HCT116 (cell line): ENCODE measurements around the gene MCFD2.

ENCODE experiments used
- ATF3 ChIP-seq: IDR thresholded peaks from 2 replicates; pipeline ENCODE4 v1.6.1; 2012
- CEBPB ChIP-seq: IDR thresholded peaks from 2 replicates; pipeline ENCODE4 v1.6.1; 2012; ENCODE audit warnings: low read depth
- CTCF ChIP-seq, 3 experiments: fragments of 200-600 bp in 1 of 3; sonication (generic) in 1 of 3; IDR thresholded peaks in 2 of 3; conservative IDR thresholded peaks in 1 of 3; 2 replicates each; pipeline ENCODE4 v1.5.1; 2012 to 2017; ENCODE audit warnings: low read depth in 2 of 3, low read length in 2 of 3, antibody characterized with exemption in 1 of 3, borderline replicate concordance in 1 of 3, control low read depth in 1 of 3, mild to moderate bottlenecking in 1 of 3, mixed read lengths in 1 of 3, mixed run types in 1 of 3, moderate library complexity in 1 of 3; ENCODE audit not compliant: insufficient read depth in 1 of 3
- ELF1 ChIP-seq: IDR thresholded peaks from 2 replicates; pipeline ENCODE4 v1.6.1; 2012; ENCODE audit warnings: low read depth, borderline replicate concordance
- EZH2 ChIP-seq: fragments of 200-600 bp; sonication (generic); IDR thresholded peaks from 2 replicates; pipeline ENCODE4 v1.6.1; 2017; ENCODE audit warnings: antibody characterized with exemption, mixed run types
- EZH2phosphoT487 ChIP-seq: fragments of 200-600 bp; IDR thresholded peaks from 2 replicates; pipeline ENCODE4 v1.6.1; 2018; ENCODE audit warnings: antibody characterized with exemption, borderline replicate concordance
- FOSL1 ChIP-seq: IDR thresholded peaks from 2 replicates; pipeline ENCODE4 v1.6.1; 2012; ENCODE audit warnings: low read depth
- JUND ChIP-seq: IDR thresholded peaks from 2 replicates; pipeline ENCODE4 v1.6.1; 2012
- MAX ChIP-seq: IDR thresholded peaks from 2 replicates; pipeline ENCODE4 v1.6.1; 2012
- POLR2A ChIP-seq: IDR thresholded peaks from 2 replicates; pipeline ENCODE4 v1.7.0; 2011; ENCODE audit warnings: borderline replicate concordance; ENCODE audit not compliant: insufficient read depth, insufficient read length; ENCODE audit errors: extremely low read depth
- POLR2AphosphoS5 ChIP-seq: IDR thresholded peaks from 2 replicates; pipeline ENCODE4 v1.6.1; 2011; ENCODE audit warnings: mild to moderate bottlenecking, low read depth, low read length, moderate library complexity
- RAD21 ChIP-seq: IDR thresholded peaks from 2 replicates; pipeline ENCODE4 v1.6.1; 2012; ENCODE audit warnings: low read depth, mild to moderate bottlenecking
- REST ChIP-seq: IDR thresholded peaks from 2 replicates; pipeline ENCODE4 v1.6.1; 2012; ENCODE audit warnings: low read depth

GRCh38 chr2:46902465-46902864 lies 13.1 kb downstream of the MCFD2 start:
- TF ChIP-seq CTCF (IDR thresholded peaks at IDR 0.05 in 2 of 3, conservative IDR thresholded peaks at IDR 0.05 in 1 of 3; ENCODE audit: borderline replicate concordance in 1 of 3, insufficient read depth in 1 of 3, low read depth in 2 of 3, low read length in 2 of 3) (no peak), EZH2 (no peak), POLR2A (no peak), RAD21 (no peak), FOSL1 (no peak), EZH2phosphoT487 (no peak), POLR2AphosphoS5 (no peak), JUND (no peak), ELF1 (no peak), MAX (no peak), CEBPB (no peak), REST (no peak), ATF3 (no peak)
